Glutamatergic neuron (in vitro differentiated cells): ENCODE data around the gene CDCA5. TPM values are rescaled to one million over a fixed set of nuclear protein-coding genes. Genes with fewer than 3 reads are reported as not detected.

Source experiments
- DNase-seq: peaks from one replicate; pipeline ENCODE4 v3.0.0; 2022
- H3K27ac Mint-ChIP-seq: one replicate; pipeline ENCODE4 v1.8.0; 2020; ENCODE audit warnings: mild to moderate bottlenecking, mixed read lengths, inconsistent platforms; ENCODE audit not compliant: unreplicated experiment
- H3K27me3 Mint-ChIP-seq: one replicate; pipeline ENCODE4 v1.8.0; 2020; ENCODE audit warnings: mild to moderate bottlenecking, moderate library complexity, mixed read lengths, inconsistent platforms; ENCODE audit not compliant: unreplicated experiment
- H3K36me3 Mint-ChIP-seq: one replicate; pipeline ENCODE4 v1.8.0; 2020; ENCODE audit warnings: mild to moderate bottlenecking, mixed read lengths, inconsistent platforms; ENCODE audit not compliant: unreplicated experiment
- H3K4me1 Mint-ChIP-seq: one replicate; pipeline ENCODE4 v1.8.0; 2020; ENCODE audit warnings: mild to moderate bottlenecking, low read depth, mixed read lengths, inconsistent platforms; ENCODE audit not compliant: unreplicated experiment
- H3K4me3 Mint-ChIP-seq: one replicate; pipeline ENCODE4 v1.8.0; 2020; ENCODE audit warnings: mild to moderate bottlenecking, mixed read lengths, inconsistent platforms; ENCODE audit not compliant: unreplicated experiment
- H3K9me3 Mint-ChIP-seq: one replicate; pipeline ENCODE4 v1.8.0; 2020; ENCODE audit warnings: mild to moderate bottlenecking, moderate library complexity, mixed read lengths, inconsistent platforms; ENCODE audit not compliant: unreplicated experiment
- total RNA-seq: library from RNA; stranded (reverse); fragmentation: NEBNext Ultra II Directional; extraction: Animal tissue kit (Norgen Biotek cat#: 25700); gene quantifications from one replicate; pipeline ENCODE4 v1.2.1, GENCODE V29; 2021; ENCODE audit not compliant: unreplicated experiment
- TF ChIP-seq, protein P1 (sequence below): fragments of 200-600 bp; sonication (generic); IDR thresholded peaks from one replicate; pipeline ENCODE4 v1.5.0; 2021; ENCODE audit not compliant: partially characterized antibody, unreplicated experiment

CDCA5 gene
- total RNA-seq, 1 donor from 2014 or later: 7.7 TPM

- H3K36me3 Mint-ChIP-seq: no peaks in the 10 kb centered on the region
- H3K27me3 Mint-ChIP-seq: peaks cover 7% of the 10 kb centered on the region
- TF ChIP-seq, protein P1, sequence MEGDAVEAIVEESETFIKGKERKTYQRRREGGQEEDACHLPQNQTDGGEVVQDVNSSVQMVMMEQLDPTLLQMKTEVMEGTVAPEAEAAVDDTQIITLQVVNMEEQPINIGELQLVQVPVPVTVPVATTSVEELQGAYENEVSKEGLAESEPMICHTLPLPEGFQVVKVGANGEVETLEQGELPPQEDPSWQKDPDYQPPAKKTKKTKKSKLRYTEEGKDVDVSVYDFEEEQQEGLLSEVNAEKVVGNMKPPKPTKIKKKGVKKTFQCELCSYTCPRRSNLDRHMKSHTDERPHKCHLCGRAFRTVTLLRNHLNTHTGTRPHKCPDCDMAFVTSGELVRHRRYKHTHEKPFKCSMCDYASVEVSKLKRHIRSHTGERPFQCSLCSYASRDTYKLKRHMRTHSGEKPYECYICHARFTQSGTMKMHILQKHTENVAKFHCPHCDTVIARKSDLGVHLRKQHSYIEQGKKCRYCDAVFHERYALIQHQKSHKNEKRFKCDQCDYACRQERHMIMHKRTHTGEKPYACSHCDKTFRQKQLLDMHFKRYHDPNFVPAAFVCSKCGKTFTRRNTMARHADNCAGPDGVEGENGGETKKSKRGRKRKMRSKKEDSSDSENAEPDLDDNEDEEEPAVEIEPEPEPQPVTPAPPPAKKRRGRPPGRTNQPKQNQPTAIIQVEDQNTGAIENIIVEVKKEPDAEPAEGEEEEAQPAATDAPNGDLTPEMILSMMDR: no peak
- H3K4me1 Mint-ChIP-seq: no peaks in the 10 kb centered on the region
- H3K4me3 Mint-ChIP-seq: no peak overlapping the region
- DNase-seq: no peak
- H3K9me3 Mint-ChIP-seq: peaks cover 2% of the 10 kb centered on the region
- no peak overlapping the region for H3K27ac Mint-ChIP-seq
These were observed 28.3 kb downstream of the CDCA5 start for GRCh38 chr11:65055538-65055937.

DNA sequence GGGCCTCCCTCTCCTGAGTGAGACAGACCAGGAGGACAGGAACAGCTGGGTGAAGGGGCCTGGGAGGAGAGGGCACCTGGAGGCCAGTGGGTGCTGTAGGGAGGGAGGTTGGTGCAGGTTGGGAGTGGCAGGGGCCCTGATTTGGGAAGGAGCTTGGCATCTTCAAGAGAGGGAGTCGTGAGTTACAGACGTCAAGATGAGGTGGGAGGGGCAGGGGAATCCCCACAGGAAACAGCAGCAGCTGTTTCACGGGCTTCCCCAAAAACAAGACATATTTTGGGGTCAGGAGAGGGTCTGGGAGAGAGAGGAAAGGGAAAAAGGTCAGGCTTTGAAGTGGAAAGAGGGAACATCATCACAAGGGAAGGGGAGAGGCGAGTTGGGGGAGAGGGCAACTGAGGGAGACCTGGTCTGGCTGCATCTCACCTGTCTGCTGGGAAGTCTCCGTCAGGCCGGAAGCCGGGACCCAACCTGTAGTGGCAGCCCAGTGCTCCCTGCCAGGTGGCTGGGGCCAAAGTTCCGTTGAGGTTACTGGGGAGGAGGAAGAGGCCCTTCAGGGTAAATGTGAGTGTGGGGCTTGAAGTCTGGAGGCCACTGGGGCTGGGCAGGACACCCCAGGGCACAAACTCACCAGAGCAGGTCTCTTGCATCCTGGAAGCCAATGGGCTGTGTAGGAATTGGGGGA is 29.9 kb downstream of the CDCA5 start:
- TF ChIP-seq, protein P1: no peak
- no peak for DNase-seq
- Mint-ChIP-seq H3K4me3 (no peak overlapping the region), H3K27me3 (peaks cover 3% of the 10 kb centered on the region), H3K27ac (no peak overlapping the region), H3K4me1 (no peaks in the 10 kb centered on the region), H3K36me3 (no peaks in the 10 kb centered on the region), H3K9me3 (peaks cover 2% of the 10 kb centered on the region)

DNA sequence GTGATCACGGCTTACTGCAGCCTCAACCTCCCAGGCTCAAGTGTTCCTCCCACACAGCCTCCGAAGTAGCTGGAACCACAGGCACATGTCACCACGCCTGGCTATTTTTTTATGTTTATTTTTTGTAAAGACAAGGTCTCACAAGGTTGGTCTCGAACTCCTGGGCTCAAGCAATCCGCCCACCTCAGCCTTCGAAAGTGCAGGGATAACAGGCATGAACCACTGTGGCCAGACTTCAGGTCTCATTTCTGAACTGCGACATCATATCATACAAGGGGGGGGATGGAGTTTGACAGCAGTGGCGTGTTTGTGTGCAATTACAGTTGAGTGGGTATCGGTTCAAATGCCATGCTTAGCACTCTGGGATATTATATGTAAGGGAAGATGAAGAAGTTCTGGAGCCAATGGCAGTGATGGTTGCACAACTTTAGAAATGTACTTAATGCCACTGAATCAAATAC is 32.4 kb downstream of the CDCA5 start:
- DNase-seq: no peak
- no peak overlapping the region for H3K4me3 Mint-ChIP-seq
- H3K27me3 Mint-ChIP-seq: peaks cover 6% of the 10 kb centered on the region
- peaks cover 2% of the 10 kb centered on the region for H3K9me3 Mint-ChIP-seq
- no peaks in the 10 kb centered on the region for H3K36me3 Mint-ChIP-seq
- TF ChIP-seq, protein P1: no peak
- H3K4me1 Mint-ChIP-seq: peaks cover 3% of the 10 kb centered on the region
- H3K27ac Mint-ChIP-seq: no peak overlapping the region

DNA sequence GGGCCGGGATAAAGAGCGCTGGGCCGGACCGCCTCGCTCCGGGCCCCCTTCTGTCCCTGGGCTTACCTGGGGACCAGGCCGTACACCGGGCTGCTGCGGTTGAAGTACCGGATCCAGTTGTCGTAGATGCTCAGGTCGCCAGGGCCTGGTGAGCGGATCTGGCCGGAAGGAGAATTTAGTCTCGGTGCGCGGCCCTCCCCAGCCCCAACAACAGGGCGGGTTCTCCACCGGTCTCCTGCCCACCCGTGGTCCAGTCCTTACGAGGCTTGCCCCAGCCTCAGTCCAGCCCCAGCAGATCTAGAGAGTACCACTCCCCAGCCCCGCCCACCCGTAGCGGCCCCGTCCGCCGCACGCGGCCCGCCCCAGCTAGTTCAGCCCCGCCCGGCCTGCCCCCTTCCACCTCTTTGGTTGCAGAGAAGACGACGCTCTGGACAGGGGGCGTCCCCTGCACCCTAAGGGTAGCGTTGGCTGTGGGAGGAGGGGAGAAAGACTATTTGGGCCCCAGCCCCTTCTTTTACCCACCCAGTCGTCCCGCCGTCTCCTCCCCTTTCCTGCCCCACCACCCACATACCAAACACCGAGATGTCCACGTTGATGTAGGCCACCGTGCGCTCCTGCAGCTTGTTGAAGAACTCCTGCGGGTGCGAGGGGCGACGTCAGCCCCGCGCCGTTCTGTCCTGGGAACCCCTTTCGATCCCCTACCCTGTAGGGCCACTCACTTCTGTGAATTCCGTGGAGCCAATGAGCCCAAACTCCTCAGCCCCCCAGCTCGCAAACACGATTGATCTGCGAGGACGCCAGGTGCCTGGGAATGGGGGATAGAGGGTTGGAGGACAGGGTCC is 36.0 kb downstream of the CDCA5 start:
- TF ChIP-seq, protein P1: no peak
- DNase-seq: no peak
- no peak overlapping the region for H3K27ac Mint-ChIP-seq
- peaks cover 2% of the 10 kb centered on the region for H3K9me3 Mint-ChIP-seq
- H3K27me3 Mint-ChIP-seq: peaks cover 6% of the 10 kb centered on the region
- H3K36me3 Mint-ChIP-seq: no peaks in the 10 kb centered on the region
- peaks cover 3% of the 10 kb centered on the region for H3K4me1 Mint-ChIP-seq
- no peak overlapping the region for H3K4me3 Mint-ChIP-seq

- Mint-ChIP-seq H3K4me1 (peaks cover 3% of the 10 kb centered on the region), H3K4me3 (no peak overlapping the region), H3K27ac (no peak overlapping the region), H3K27me3 (peaks cover 7% of the 10 kb centered on the region), H3K36me3 (no peaks in the 10 kb centered on the region), H3K9me3 (peaks cover 2% of the 10 kb centered on the region)
- TF ChIP-seq, protein P1: no peak
- DNase-seq: no peak
These were observed 38.1 kb downstream of the CDCA5 start for GRCh38 chr11:65045728-65046127.
